GM19452 (cell line): Measurements from ENCODE around the gene BCAR1.
A peak's percentile ranks its signal among the peaks of the same experiment; 100 is the strongest.
"Not testable (repeated sequence)": the region's sequence is repeated elsewhere in the genome, so short reads cannot be mapped to it uniquely, and the experiment has no call there.

Experiments used
- ATAC-seq: cut with Tn5 transposase; IDR thresholded peaks from one replicate; pipeline ENCODE4 v1.9.1; 2021; ENCODE audit not compliant: unreplicated experiment

BCAR1 gene

GRCh38 chr16:75226550-75227360, 24.7 kb downstream of the BCAR1 start:
- no peak for ATAC-seq

GRCh38 chr16:75225678-75226515, 25.5 kb downstream of the BCAR1 start:
- no peak for ATAC-seq

DNA sequence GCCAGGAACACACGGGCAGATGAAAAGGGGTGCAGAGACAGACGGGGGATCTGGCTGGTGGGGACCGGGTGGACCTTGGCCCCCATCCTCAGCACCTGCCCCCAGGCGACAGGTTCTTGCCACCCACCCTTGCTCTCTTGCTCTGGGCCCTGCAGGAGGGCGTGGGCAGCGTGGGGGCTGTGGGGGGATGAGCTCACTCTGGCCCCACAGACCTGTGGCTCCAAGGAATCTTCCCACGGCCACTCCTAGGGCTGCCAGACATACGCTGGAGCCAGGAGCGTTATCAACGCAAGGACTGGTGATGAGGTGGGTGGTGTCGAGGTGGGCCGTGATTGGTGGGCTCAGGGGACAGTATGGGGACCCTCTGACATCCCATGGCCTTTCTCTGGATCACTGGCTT, 26.3 kb downstream of the BCAR1 start:
- no peak for ATAC-seq

DNA sequence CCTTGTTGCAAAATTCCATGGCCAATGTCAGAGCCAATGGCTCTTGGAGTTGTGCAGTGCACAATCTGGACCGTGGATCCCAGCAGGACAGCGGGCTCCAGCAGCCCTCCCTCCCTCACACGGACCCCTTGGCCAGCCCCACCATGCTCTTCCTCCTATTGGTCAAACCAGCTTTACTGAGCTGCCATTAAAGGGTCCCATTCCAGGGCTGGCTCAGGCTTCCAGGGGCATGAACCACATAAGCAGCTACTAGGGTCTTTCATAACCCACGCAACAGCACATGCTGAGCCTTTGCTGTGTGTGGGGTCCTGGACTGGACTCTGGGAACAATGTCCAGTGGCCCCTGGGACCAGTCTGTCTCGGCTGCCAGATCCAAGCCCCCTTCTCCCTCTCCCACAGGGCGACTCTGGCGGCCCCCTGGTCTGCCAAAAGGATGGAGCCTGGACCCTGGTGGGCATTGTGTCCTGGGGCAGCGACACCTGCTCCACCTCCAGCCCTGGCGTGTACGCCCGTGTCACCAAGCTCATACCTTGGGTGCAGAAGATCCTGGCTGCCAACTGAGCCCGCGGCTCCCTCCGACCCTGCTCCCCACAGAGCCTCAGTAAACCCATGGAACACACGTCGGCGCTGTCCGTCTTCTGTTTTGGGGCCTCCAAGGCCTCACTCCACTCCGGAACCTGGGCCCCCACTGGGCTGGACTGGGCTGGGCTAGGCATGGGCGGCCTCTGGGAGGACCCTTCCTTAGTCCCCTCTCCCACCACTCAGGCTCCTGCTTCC, 26.9 kb downstream of the BCAR1 start:
- ATAC-seq = no peak

DNA sequence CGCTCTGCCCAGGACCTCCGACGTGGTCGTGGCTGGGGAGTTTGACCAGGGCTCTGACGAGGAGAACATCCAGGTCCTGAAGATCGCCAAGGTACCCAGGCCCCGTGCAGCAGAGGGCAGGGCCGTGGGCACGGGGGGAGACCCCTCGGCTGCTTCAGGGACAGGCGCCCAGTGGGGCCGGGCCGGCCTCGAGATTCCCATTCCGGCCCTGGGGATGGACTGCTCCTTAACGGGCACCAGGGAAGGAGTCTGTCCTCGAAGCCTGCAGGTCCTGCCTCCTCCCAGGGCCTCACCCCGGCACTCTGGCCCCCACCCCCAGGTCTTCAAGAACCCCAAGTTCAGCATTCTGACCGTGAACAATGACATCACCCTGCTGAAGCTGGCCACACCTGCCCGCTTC, 28.3 kb downstream of the BCAR1 start:
- ATAC-seq = not testable (repeated sequence)

GRCh38 chr16:75222271-75222783, 29.1 kb downstream of the BCAR1 start:
- no peak for ATAC-seq

GRCh38 chr16:75219838-75220237, 31.6 kb downstream of the BCAR1 start:
- no peak for ATAC-seq

DNA sequence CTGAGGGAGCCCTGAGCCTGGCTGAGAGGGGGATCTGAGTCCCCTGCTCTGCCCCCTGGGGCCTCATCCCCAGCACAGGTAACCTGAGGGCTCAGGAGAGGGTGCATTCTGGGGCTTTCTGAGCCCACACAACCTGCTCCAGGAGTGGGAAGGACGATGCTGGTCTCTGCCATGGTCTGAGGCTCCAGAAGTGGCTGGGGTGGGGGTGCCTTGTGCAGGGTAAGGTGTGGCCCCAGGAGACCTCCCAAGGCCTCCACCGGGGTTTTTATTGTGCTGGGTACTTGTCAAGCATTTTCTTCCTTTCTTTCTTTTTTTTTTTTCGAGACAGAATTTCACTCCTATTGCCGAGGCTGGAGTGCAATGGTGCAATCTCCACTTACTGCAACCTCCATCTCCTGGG, 32.3 kb downstream of the BCAR1 start:
- no peak for ATAC-seq

GRCh38 chr16:75218256-75219076, 33.0 kb downstream of the BCAR1 start, which contains the start of gene CTRB1:
CTRB1 (plus strand) TSS chr16:75218988; CDS start chr16:75219008, 20 bp downstream.
- peak; percentile 62 for ATAC-seq

DNA sequence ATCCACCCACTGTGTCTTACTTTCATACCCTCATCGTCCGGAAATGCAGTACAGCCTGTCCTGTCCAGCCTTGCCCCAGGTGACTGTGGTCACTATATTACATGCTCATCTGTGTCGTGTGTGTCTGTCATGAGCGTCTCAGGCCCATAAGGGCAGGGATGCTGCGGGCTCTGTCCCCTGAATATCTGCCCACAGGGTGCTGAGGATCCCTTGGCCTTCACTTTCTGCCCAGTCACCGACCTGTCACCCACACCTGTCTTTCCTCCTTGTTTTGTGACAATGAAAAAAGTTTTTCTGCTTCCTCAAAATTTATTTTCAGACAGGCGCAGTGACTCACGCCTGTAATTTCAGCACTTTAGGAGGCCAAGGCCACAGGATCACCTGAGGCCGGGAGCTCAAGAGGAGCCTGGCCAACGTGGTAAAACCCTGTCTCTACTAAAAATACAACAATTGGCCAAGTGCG, 34.0 kb downstream of the BCAR1 start:
- ATAC-seq = no peak

GRCh38 chr16:75216576-75216975, 34.8 kb downstream of the BCAR1 start:
- no peak for ATAC-seq

GRCh38 chr16:75216127-75216526, 35.3 kb downstream of the BCAR1 start:
- ATAC-seq = no peak

DNA sequence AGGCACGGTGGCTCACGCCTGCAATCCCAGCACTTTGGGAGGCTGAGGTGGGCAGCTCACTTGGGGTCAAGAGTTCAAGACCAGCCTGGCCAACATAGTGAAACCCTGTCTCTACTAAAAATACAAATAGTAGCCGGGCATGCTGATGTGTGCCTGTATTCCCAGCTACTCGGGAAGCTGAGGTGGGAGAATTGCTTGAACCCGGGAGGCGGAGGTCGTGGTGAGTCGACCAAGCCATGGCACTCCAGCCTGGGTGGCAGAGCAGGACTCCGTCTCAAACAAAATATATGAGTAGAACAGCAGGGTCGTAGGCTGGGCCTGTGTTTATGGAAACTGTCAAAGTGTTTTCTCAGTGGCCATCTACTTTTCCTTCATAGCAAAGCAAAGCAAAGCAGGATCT, 40.1 kb downstream of the BCAR1 start:
- ATAC-seq = not testable (repeated sequence)

DNA sequence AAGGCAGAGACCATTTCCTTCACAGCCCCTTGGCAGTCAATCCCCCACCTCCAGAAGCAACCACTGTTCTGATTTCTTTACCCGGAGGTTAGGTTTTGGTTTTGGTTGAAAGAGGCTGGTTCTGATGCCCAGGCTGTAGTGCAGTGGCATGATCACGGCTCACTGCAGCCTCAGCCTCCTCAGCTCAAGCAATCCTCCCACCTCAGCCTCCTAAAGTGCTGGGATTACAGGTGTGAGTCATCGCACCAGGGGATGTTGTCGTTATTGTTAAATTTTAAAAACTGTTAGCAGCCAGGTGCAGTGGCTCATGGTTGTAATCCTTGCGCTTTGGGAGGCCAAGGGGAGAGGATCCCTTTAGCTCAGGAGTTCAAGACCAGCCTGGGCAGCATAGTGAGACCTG, 41.5 kb downstream of the BCAR1 start:
- no peak for ATAC-seq

- not testable (repeated sequence) for ATAC-seq
These were observed 41.9 kb downstream of the BCAR1 start for GRCh38 chr16:75209514-75209913.

DNA sequence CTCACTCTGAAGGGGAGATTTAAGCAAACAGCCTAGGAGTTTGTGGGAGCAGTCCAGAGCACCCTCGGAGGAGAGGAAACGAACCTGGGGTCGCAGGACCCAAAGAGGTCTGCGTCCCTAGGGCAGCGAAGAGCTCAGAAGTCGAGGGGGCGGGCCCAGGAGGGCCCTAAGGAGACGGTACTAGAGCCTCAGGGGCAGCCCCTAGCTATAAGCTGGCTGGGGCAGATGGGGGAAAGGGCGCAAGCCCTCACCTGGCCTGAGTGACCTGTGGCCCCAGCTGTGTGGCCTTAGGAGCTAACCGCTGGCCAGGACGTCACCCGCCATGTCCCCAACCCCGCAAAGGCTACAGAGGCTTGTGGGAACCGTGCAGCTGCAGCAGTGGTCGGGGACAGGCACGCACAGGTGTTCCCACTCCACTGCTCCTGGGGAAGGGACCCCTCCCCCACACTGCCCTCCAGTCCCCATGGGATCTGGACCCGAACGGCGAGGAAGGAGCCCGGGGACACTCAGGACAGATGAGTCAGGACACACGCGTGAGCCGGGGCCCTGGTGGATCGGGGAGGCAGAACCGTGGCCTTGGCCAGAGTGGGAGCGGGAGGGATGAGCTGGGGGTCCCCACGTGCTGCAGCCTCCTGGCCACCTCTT, 42.4 kb downstream of the BCAR1 start:
- no peak for ATAC-seq

DNA sequence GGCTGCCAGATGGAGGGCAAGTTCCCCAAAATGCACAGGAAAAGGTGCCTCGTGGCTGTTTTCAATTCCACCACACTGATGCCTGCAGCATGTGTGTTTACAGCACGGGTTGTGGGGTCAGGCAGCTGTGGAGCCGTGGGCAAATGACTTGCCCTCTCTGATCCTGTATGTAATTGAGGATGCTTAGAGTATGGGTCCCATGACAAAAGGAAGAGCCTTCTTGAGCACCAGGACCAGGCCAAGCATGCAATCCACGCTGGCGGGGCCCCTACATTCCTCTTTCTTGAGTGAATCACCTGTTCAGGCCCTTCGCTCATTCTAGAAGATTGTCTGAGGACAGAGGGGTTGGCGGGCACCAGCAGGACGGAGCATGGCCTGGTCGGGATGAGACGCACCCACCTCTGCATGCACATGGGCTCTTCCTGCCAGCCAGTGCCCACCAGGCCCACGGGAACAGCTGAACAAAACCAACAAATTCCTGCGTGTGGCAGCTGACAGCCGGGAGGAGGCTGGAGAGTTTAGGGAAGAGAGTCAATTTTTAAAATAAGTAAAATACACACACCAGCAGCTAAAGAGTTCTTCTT, 43.1 kb downstream of the BCAR1 start:
- ATAC-seq = no peak

GRCh38 chr16:75207831-75208230, 43.6 kb downstream of the BCAR1 start:
- ATAC-seq = no peak

DNA sequence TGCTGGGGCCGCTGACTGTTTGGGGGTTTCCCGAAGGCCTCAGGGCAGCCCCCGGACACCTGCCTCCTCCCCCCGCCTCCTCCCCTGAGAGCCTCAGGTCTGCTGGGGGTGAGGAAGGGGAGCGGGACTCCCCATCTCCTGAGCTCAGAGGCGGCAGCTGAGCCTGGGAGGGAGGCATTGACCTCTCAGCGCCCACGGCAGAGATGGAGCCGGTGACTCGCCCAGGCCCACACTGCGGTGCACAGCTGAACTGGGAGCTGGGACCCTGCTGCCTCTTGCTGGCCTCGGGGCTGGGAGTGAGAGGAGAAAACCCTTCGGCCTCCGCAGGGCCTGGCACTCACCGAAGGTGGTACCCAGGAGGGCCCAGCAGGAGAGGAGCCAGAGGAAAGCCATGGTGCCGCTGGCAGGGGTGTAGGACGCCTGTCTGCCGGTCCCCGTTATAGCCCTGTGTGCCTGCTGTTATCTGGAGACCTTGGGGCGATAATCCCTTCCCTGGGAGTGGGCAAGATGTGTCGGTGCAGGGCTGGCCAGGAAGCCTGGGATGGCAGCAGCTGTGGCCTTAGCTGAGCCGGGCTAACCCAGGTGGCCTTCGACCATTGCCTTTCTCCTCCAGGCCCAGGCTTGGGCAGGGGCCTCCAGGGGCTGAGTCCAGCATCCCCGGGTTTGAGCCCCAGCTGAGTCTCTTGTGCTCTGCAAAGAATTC, 44.5 kb downstream of the BCAR1 start, which contains the start of gene CTRB2:
Gene CTRB2, minus strand, starts transcription at position 413 of the 703 bp plus-strand sequence. Its CDS starts 20 bp downstream, at position 393.
- ATAC-seq = no peak
